HepG2 (cell line): Measurements from ENCODE around the gene CSK. TPM values are rescaled to one million over a fixed set of nuclear protein-coding genes. Genes with fewer than 3 reads are reported as not detected.
A peak's percentile ranks its signal among the peaks of the same experiment; 100 is the strongest.

Experiments
- FOXO1 ChIP-seq: sonication (generic); formaldehyde crosslinking; IDR thresholded peaks from 2 replicates; pipeline ENCODE4 v1.4.0; 2020; ENCODE audit warnings: missing genetic modification reagents
- GABPB1 ChIP-seq: IDR thresholded peaks from 2 replicates; pipeline ENCODE4 v1.6.1; 2016; ENCODE audit warnings: mild to moderate bottlenecking, missing genetic modification reagents, moderate library complexity, missing compliant biosample characterization
- HOMEZ ChIP-seq: IDR thresholded peaks from 2 replicates; pipeline ENCODE4 v1.6.1; 2016; ENCODE audit warnings: low read depth
- NFE2L1 ChIP-seq: sonication (generic); formaldehyde crosslinking; IDR thresholded peaks from 2 replicates; pipeline ENCODE4 v1.4.0; 2020; ENCODE audit warnings: missing genetic modification reagents, mild to moderate bottlenecking, borderline replicate concordance
- PCBP1 ChIP-seq: fragments of 200-400 bp; formaldehyde crosslinking; IDR thresholded peaks from 2 replicates; pipeline ENCODE4 v1.6.1; 2017; ENCODE audit warnings: mild to moderate bottlenecking, low read depth, low read length, borderline replicate concordance
- RARA ChIP-seq: IDR thresholded peaks from 2 replicates; pipeline ENCODE4 v1.6.1; 2016; ENCODE audit warnings: missing genetic modification reagents, missing compliant biosample characterization
- SP5 ChIP-seq: IDR thresholded peaks from 2 replicates; pipeline ENCODE4 v1.6.1; 2016; ENCODE audit warnings: low read depth, borderline replicate concordance
- YY1 ChIP-seq: IDR thresholded peaks from 2 replicates; pipeline ENCODE4 v1.6.1; 2011; ENCODE audit warnings: low read length, low read depth, moderate library complexity, mild to moderate bottlenecking; ENCODE audit not compliant: insufficient read depth, insufficient replicate concordance
- ZNF451 ChIP-seq: sonication (generic); formaldehyde crosslinking; IDR thresholded peaks from 2 replicates; pipeline ENCODE4 v1.5.0; 2020; ENCODE audit warnings: mild to moderate bottlenecking, missing genetic modification reagents
- ZNF562 ChIP-seq: sonication (generic); formaldehyde crosslinking; IDR thresholded peaks from 2 replicates; pipeline ENCODE4 v1.8.0; 2022; ENCODE audit warnings: missing genetic modification reagents, borderline replicate concordance
- ZNF614 ChIP-seq: IDR thresholded peaks from 2 replicates; pipeline ENCODE4 v1.6.1; 2018; ENCODE audit warnings: missing biosample characterization, missing genetic modification reagents, inconsistent platforms, borderline replicate concordance
- ZNF660 ChIP-seq: sonication (generic); formaldehyde crosslinking; IDR thresholded peaks from 2 replicates; pipeline ENCODE4 v1.5.1; 2020; ENCODE audit warnings: mild to moderate bottlenecking, low read depth, missing genetic modification reagents, borderline replicate concordance
- polyA plus RNA-seq, 8 experiments: library from polyadenylated mRNA; depleted of rRNA in 3 of 8; stranded (reverse) in 7 of 8; unstranded in 1 of 8; fragments of >200 nt; fragmentation: Illumina TruSeq in 4 of 8; extraction: Trizol in 4 of 8; gene quantifications; 2 replicates each; pipeline versions ENCODE4 v1.2.1 to v1.2.3, GENCODE V29; 2011 to 2016; ENCODE audit warnings: low read depth in 4 of 8, missing spikeins in 1 of 8, mixed read lengths in 1 of 8; ENCODE audit not compliant: insufficient read depth in 1 of 8
- total RNA-seq, 5 experiments: library from RNA; depleted of rRNA; stranded (reverse); fragments of >200 nt; fragmentation: Illumina TruSeq; extraction: Trizol; gene quantifications; 2 replicates each; pipeline ENCODE4 v1.2.3, GENCODE V29; 2016; ENCODE audit warnings: low read depth in 1 of 5
- TF ChIP-seq, protein P1 (sequence below): sonication (generic); formaldehyde crosslinking; IDR thresholded peaks from 2 replicates; pipeline ENCODE4 v1.8.0; 2022; ENCODE audit warnings: missing genetic modification reagents, low read depth, mild to moderate bottlenecking, borderline replicate concordance
- TF ChIP-seq, protein P2 (sequence below): sonication (generic); formaldehyde crosslinking; IDR thresholded peaks from 2 replicates; pipeline ENCODE4 v1.5.0; 2020; ENCODE audit warnings: mild to moderate bottlenecking, missing genetic modification reagents, borderline replicate concordance
- TF ChIP-seq, protein P3 (sequence below): sonication (generic); formaldehyde crosslinking; IDR thresholded peaks from 2 replicates; pipeline ENCODE4 v1.8.1; 2023; ENCODE audit warnings: mild to moderate bottlenecking, missing genetic modification reagents
- TF ChIP-seq, protein P4 (sequence below): sonication (generic); formaldehyde crosslinking; IDR thresholded peaks from 2 replicates; pipeline ENCODE4 v1.8.0; 2022; ENCODE audit warnings: mild to moderate bottlenecking, missing genetic modification reagents, moderate library complexity

Gene CSK
- total and polyA plus RNA-seq, 2 of the 13 experiments (the other 11 are each of a cell fraction or from before 2014, with no cell fraction given) = 12.5 to 21.3 TPM

- TF ChIP-seq RARA (CRISPR knock-in tag) (no peak), SP5 (CRISPR knock-in tag) (peak; percentile 28; the same call in 1 of the 2 replicates), YY1 (peak; percentile 22), ZNF614 (CRISPR knock-in tag) (no peak), ZNF451 (CRISPR knock-in tag) (0 out of 2 replicates have a peak, but pooled peaks have one; percentile 26), NFE2L1 (no peak), FOXO1 (no peak), PCBP1 (0 out of 2 replicates have a peak, but pooled peaks have one; percentile 37), ZNF660 (no peak), ZNF562 (CRISPR knock-in tag) (no peak), HOMEZ (CRISPR knock-in tag) (0 out of 2 replicates have a peak, but pooled peaks have one; percentile 22), GABPB1 (CRISPR knock-in tag) (peak; percentile 39; the same call in 1 of the 2 replicates)
- TF ChIP-seq, protein P1, sequence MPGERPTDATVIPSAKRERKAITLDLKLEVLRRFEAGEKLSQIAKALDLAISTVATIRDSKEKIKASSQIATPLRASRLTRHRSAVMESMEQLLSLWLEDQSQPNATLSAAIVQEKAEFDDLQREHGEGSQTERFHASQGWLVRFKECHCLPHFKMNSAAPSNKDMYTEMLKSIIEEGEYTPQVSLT (CRISPR knock-in tag) = no peak
- TF ChIP-seq, protein P2, sequence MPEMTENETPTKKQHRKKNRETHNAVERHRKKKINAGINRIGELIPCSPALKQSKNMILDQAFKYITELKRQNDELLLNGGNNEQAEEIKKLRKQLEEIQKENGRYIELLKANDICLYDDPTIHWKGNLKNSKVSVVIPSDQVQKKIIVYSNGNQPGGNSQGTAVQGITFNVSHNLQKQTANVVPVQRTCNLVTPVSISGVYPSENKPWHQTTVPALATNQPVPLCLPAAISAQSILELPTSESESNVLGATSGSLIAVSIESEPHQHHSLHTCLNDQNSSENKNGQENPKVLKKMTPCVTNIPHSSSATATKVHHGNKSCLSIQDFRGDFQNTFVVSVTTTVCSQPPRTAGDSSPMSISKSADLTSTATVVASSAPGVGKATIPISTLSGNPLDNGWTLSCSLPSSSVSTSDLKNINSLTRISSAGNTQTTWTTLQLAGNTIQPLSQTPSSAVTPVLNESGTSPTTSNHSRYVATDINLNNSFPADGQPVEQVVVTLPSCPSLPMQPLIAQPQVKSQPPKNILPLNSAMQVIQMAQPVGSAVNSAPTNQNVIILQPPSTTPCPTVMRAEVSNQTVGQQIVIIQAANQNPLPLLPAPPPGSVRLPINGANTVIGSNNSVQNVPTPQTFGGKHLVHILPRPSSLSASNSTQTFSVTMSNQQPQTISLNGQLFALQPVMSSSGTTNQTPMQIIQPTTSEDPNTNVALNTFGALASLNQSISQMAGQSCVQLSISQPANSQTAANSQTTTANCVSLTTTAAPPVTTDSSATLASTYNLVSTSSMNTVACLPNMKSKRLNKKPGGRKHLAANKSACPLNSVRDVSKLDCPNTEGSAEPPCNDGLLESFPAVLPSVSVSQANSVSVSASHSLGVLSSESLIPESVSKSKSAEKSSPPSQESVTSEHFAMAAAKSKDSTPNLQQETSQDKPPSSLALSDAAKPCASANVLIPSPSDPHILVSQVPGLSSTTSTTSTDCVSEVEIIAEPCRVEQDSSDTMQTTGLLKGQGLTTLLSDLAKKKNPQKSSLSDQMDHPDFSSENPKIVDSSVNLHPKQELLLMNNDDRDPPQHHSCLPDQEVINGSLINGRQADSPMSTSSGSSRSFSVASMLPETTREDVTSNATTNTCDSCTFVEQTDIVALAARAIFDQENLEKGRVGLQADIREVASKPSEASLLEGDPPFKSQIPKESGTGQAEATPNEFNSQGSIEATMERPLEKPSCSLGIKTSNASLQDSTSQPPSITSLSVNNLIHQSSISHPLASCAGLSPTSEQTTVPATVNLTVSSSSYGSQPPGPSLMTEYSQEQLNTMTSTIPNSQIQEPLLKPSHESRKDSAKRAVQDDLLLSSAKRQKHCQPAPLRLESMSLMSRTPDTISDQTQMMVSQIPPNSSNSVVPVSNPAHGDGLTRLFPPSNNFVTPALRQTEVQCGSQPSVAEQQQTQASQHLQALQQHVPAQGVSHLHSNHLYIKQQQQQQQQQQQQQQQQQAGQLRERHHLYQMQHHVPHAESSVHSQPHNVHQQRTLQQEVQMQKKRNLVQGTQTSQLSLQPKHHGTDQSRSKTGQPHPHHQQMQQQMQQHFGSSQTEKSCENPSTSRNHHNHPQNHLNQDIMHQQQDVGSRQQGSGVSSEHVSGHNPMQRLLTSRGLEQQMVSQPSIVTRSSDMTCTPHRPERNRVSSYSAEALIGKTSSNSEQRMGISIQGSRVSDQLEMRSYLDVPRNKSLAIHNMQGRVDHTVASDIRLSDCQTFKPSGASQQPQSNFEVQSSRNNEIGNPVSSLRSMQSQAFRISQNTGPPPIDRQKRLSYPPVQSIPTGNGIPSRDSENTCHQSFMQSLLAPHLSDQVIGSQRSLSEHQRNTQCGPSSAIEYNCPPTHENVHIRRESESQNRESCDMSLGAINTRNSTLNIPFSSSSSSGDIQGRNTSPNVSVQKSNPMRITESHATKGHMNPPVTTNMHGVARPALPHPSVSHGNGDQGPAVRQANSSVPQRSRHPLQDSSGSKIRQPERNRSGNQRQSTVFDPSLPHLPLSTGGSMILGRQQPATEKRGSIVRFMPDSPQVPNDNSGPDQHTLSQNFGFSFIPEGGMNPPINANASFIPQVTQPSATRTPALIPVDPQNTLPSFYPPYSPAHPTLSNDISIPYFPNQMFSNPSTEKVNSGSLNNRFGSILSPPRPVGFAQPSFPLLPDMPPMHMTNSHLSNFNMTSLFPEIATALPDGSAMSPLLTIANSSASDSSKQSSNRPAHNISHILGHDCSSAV (CRISPR knock-in tag) = no peak
- TF ChIP-seq, protein P3, sequence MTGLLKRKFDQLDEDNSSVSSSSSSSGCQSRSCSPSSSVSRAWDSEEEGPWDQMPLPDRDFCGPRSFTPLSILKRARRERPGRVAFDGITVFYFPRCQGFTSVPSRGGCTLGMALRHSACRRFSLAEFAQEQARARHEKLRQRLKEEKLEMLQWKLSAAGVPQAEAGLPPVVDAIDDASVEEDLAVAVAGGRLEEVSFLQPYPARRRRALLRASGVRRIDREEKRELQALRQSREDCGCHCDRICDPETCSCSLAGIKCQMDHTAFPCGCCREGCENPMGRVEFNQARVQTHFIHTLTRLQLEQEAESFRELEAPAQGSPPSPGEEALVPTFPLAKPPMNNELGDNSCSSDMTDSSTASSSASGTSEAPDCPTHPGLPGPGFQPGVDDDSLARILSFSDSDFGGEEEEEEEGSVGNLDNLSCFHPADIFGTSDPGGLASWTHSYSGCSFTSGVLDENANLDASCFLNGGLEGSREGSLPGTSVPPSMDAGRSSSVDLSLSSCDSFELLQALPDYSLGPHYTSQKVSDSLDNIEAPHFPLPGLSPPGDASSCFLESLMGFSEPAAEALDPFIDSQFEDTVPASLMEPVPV (CRISPR knock-in tag) = no peak
- TF ChIP-seq, protein P4, sequence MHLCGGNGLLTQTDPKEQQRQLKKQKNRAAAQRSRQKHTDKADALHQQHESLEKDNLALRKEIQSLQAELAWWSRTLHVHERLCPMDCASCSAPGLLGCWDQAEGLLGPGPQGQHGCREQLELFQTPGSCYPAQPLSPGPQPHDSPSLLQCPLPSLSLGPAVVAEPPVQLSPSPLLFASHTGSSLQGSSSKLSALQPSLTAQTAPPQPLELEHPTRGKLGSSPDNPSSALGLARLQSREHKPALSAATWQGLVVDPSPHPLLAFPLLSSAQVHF = no peak
Measured at GRCh38 chr15:74799856-74800558, 18.1 kb downstream of the CSK start (continued).
